NB4 (cell line): Measurements from ENCODE around the gene AFF3.

ENCODE experiments used
- CTCF ChIP-seq: IDR thresholded peaks from one replicate; pipeline ENCODE4 v1.5.1; 2012; ENCODE audit warnings: low read depth, low read length
- MYC ChIP-seq: IDR thresholded peaks from 2 replicates; pipeline ENCODE4 v1.6.1; 2011; ENCODE audit warnings: low read depth, low read length
- POLR2A ChIP-seq: IDR thresholded peaks from 2 replicates; pipeline ENCODE4 v1.6.1; 2011; ENCODE audit warnings: mild to moderate bottlenecking; ENCODE audit not compliant: insufficient read length; ENCODE audit errors: extremely low read depth

- no peak for TF ChIP-seq CTCF
- TF ChIP-seq POLR2A, result no peak
- TF ChIP-seq MYC, result no peak
These were observed 569.8 kb downstream of the AFF3 start for GRCh38 chr2:99572373-99573164.
